GM19324 (cell line): ENCODE data around the gene COPZ1.
"Not testable (repeated sequence)": the region's sequence is repeated elsewhere in the genome, so short reads cannot be mapped to it uniquely, and the experiment has no call there.

ENCODE experiments used
- ATAC-seq: cut with Tn5 transposase; IDR thresholded peaks from one replicate; pipeline ENCODE4 v1.9.1; 2021; ENCODE audit warnings: mild to moderate bottlenecking, moderate library complexity; ENCODE audit not compliant: unreplicated experiment, low FRiP score

Gene COPZ1

DNA sequence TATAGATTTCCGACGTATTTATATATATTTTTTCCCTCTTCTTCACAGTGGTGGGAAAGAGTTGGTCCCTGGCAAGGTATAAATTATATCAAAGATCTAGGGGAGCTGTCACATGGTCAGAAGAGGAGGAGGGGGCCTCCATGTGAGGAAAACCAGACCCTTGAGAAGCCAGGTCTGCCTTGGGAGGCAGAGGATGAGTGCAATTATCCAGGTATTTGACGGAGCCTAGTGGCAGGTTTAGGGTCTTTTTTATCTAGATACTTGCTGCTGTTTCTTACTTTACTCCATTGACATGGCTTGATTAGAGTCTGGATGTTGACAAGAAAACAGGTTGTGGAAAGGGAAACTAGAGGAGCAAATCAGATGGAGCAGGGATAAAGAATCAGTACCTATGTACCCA lies 5.5 kb downstream of the COPZ1 start:
- ATAC-seq: no peak

DNA sequence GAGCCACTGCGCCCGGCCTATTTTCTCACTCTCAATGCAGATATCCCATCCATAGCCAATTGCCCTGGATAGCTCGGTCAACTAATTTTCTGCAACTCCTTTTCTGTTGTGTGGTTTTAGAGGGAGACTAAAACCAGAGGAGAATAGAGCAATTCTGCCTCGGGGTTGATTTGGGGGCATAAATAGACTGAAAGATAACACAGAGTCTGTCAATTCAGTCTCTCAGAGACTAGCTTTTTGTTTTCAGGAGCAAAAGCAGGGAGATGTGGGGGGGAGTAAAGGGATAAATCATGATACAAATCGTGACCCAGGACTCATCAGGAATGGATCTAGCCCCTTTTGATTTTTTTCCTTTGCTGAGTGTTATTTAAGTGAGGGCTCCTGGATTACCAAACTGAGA lies 6.5 kb downstream of the COPZ1 start:
- ATAC-seq: no peak

DNA sequence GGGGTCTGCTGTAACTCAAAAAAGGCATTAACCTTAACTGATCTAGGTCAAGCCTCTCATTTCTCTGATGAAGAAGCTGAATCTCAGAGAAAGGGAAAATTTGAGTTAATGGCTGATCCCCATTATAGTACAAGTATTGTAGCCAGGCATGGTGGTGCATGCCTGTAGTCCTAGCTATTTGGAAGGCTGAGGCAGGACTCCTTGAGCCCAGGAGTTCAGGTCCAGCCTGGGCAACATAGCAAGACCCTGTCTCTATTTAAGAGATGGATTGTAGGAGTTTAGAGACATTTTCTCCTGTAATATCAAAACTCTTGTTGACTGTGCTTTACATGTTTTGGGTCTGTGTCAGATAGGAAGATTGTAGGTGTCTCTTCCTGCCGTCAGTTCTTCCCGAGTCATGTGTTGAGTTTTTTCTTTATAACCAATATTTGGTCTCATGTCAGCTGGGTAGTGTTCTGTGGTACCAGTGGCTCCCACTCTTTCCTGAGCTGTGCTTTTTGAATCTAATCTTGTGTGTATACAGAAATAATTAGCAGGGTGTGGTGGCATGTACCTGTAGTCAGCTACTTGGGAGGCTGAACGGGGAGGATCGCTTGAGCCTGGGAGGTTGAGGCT lies 8.6 kb downstream of the COPZ1 start:
- ATAC-seq: no peak

DNA sequence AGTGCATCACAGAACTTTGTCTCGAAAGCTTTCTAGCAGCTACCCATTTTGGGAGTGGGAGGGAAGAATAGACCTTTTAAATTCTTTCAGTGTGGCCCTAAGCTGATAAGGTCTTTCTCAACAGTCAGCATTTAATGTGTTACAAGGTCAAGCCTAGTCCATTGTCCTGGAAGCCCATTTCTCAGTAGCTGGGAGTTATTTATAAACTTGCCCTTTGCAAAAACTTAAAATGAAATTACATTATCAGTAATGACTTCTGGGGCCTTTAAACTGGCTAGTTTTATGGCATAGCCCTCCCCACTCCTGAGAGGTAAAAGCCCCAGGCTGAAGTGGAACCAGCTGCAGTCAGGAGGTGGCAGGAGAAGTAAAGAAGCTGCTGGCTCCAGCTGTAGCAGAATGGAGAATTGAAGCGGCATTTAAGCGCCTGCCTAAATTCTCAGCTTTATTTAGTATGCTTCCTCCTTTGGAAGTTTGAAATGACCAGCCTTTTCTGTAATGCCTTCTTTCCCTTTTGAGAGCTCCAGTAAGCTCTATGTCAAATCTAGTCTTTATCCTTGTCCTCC lies 12.4 kb downstream of the COPZ1 start:
- no peak for ATAC-seq

DNA sequence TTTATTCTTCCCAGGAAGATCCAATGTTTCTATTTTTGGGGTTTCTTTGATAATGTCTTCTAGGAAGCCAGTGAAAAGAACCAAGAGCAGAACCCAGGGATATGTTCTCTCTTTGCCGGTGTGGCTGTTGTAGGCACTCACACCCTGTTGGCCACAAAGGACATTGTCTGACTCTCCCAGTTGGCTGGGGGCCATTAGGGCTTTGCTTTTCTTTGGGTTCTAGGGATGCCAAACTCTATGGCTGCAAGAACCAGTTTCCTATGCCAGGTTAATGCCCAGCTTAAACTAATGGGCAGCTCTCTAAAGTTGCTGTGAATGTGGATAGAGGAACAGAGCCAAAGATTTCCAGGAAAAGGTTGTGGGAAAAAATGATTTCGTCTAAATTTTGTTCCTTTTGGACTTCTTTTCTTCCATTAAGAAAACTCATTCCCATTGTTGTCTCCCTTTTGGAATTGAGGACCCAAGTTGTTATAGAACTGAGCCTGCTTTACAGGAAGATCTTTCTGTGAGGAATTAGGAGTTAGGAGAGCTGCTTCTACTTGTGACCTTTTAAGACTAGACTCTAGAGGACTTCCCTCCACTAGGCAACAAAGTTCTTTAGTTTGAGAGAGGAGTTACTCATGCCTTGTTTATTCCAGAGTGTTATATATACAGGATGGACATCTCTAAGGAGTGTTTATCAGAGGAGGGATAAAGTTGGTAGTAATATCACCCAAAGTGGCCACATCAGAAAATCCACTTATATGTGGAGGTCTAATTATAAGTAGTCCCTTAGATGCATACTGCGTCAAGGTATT lies 13.1 kb downstream of the COPZ1 start:
- no peak for ATAC-seq

DNA sequence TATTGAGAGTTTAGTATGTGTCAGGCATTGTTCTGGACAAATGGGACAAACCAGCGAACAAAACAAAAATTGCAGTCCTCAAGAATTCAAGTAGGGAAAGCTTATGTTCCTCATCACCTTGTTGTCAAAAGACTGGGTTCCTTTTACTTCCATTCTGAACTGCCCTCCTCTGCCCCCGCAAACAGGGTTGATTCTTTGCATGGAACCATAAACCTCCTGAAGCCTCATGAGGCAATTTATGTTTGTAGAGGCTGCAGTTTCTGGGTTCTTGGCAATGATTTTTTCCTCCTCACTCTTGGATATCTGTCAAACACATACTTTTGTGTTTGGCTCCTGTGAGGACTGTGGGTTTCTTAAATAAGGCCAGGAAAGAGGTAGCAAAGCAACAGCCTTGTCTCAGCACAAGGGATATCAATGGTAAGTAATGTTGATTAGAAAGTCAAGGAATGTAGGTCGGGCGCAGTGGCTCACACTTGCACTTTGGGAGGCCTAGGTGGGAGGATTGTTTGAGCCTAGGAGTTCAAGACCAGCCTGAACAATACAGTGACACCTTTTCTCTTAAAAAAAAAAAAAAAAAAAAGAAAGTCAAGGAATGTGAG lies 13.9 kb downstream of the COPZ1 start:
- no peak for ATAC-seq

DNA sequence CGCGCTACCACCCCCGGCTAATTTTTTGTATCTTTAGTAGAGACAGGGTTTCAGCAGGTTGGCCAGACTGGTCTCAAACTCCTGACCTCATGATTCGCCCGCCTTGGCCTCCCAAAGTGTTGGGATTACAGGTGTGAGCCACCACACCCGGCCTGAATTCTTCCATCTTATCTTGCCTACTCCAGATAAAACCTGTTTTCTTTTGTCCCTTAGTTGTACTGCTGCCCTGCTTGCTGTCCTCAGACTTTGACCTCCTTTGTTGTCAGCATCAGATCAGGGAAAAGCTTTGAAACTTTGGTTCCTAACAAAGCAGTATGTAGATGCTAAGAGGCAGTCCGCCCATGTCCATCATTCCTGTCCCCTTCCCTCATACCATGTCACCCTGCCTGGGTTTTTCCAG lies 15.9 kb downstream of the COPZ1 start:
- no peak for ATAC-seq

DNA sequence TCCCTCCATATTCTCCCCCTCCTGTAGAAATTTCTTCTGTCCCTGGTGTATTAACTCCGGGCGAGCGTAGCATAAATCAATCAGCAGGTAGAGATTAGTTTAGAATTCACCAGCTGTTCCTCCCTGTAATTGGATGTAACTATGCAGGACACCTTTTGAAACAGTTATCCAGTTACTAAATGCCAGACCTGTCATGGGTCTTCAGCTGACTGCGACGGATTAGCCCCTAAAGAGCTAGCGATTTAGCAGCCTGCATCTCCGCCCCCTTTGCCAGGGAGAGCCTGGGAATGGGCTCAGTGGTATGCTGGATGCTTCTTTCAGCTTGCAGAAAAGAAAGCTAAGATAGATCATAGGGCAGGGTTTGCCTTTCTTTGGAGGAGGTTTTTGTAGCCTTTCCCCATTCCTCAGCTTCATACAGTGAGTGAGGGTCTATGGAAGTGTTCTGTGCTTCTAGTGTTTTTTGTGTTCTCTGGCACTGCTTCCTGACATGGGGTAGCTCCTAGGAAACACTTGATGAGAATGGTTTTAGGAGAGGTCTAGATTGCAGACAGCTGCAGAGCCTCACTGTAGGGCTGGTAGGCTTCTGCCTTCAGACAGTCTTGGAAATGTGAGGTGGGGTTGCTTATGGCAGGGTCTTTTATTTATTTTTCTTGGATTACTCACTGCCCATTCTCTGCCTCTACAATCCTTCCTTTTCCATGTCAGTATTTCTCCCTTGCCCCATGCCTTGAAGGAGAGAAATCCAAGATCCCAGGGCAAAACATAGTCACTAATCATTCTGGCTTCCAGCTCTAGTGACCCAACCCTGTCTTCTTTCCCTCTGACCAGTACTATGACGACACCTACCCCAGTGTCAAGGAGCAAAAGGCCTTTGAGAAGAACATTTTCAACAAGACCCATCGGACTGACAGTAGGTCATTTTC lies 16.7 kb downstream of the COPZ1 start:
- ATAC-seq: no peak

DNA sequence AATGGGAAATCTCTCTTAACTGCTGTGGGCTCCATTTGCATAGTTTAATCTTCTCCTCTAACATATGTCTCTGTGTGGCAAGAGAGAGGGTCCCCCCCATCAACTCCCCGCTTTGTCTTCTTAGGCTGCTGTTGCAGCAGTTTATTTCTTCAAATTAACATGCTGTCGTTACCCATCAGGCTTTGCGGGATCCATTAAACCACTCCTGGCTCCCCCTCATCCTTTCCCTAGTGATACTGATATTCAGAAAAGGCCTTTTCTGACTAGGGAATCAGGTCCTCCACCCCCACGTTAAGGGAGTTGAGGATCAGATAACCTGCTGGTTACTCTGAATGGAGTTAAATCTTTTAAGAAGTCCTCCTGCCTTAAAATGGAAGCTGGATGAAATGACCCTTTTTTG lies 24.1 kb downstream of the COPZ1 start:
- no peak for ATAC-seq

DNA sequence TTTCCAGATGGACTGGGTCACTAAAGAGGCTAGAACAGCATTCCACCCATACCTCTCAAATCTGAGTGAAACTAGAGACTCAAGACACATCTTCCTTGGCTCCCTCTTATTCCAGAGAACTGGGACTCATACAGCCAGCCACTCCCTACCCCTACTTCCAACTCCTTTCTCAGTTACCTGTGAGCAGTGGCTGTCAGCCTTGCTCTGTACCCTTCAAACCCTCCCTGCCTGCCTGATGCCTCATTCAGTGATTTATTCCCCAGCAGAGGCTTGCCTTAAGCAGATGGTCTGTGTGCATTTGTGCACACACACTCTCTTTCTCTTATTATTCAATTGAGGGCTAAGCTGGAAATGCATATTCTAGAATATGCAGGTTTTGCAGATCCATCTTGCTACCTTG lies 24.7 kb downstream of the COPZ1 start:
- ATAC-seq: no peak

DNA sequence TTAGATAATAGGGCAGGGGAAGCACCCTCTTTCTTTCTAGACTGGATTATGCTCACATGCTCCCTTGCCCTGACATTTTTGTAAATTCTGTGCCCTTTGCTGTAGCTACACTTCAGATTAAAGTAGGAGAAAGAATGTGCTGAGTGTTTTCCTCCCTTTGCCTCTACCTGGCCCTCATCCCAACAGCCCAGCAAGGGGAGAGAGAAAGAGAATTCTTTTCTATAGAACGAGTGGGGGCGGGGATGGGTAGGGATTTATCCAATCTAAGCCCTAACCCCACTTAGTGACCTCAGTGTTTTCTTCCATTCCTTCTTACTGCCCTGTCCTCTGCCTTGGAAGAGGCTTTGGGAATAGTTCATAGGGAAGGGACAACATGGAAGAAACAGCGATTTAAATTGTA lies 25.8 kb downstream of the COPZ1 start:
- no peak for ATAC-seq

DNA sequence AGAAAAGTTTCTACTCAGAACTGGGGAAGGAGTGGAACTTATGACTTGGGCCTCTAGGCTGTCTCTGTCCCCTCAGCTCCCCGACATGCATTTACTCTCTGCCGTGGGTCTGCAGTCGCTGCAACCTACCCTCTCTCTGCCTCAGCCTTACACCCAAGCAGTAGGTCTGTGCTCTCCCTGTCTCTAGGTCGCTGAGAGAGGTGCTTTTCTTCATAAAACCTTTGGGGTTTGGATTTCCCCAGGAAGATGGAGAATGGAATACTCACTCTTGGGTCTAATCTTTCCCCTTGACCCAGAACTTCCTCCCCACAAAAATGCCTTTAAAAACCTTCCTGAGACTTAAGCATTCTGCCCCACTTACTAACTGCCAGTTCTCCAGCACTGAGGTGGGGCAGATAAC lies 26.4 kb downstream of the COPZ1 start:
- ATAC-seq: no peak

DNA sequence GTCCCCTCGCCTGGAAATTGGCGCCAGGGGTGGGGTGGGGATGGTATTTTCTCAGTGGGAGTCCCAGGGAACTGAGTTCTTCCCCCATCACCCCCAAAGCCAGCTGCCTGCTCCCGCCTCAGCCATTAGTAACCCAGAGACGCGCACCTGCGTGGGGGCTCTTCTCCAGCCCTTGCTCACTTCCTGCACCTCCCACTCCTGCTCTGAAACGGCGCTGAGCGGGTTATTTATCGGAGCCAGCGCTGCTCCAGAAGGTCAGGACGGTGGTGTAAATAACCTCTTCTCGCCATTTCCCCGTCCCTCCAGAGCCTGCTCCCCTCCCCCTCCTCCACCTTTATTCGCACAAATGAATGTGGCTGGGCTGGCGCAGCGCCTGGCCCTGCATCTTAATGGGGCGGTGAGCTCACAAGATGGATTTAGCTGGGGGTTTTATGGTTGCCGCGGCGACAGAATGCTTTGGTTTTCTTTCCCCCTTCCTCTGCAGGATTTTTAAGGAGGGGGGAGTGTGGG lies 27.1 kb downstream of the COPZ1 start:
- no peak for ATAC-seq

DNA sequence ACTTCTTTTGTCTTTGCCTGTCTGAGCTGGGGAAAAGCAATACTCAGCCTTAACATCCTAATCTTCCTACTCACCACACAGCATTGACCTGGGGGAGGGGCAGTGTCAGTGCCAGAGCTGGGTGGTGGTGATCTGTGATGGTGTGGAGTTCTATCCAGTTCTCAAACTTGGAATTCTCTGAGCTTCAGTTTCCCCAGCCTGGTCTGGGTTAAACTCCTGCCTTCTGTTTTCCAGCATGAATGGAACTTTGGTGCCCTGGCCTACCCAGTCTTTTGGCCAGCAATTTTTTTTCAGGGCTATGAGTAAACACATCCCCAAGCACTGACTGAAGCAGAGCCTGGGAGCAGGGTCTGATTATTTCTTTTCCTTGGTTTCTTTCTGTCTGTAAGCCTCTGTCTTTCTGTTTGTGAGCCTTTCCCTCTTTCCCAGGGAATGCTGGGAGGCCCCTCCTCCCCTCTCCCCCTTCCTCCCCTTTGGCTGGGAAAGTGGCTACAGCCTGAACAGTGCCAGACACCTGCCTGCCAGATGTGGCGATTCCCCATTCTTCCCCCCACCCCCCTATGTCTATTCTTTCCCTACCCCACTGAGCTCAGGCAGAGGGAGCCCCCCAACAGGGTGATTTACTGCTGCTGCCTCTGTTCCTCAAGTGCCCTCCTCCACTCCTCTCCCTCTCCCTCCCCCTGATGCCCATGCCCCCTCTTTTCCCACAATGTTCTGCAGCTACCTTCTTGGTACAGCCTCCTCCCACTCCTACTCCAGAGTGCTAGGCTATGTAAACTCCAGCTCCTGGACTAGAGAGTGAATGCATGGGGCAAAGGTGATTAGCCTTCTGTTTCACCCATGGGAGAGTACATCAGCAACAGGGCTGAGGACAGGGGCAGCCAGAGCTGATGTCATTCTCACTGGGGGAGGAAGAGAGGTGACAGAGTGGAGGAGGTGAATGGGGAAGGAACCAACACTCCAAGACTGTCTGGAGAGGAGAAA lies 28.3 kb downstream of the COPZ1 start:
- ATAC-seq: no peak

DNA sequence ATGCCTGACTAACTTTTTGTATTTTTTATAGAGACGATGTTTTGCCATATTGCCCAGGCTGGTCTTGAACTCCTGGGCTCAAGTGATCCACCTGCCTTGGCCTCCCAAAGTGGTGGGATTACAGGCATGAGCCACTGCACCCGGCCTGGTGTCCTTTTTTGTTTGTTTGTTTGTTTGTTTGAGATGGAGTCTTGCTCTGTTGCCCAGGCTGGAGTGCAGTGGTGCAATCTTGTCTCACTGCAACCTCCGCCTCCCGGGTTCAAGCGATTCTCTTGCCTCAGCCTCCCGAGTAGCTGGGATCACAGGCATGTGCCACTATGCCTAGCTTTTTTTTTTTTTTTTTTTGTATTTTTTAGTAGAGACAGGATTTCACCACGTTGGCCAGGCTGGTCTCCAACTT lies 29.3 kb downstream of the COPZ1 start:
- ATAC-seq: not testable (repeated sequence)

DNA sequence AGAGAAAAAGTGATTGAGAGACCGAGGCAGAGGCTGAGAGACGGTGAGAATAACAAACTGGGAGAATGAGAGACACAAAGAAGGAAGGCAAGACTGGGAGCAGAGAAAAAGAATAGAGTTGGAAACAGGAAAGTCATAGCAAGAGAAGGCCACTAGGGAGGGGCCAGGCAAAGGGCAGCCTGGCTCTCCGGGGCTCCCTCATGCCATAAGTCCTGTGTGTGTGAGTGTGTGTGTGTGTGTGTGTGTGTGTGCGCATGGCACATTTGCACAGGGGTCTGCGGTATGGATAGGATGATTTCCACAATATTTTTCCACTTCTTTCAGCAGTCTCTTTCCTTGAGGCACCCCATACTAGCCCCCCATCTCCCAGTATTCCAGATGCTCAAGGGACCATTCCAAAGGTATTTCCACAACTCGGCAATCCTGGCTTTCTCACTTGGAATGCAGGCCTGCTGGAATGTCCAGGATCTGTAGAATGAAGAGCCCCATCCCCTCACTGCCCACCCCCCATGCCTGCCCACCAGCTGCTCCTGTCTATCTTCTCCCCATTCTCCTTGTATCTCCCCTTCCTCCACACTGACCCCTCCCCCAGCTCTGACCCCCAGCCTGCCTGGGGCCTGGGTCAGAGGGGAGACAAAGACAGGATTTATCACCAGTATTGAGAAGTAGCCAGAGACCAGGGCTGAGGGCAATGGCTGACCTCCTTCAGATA lies 30.3 kb downstream of the COPZ1 start:
- ATAC-seq: no peak

DNA sequence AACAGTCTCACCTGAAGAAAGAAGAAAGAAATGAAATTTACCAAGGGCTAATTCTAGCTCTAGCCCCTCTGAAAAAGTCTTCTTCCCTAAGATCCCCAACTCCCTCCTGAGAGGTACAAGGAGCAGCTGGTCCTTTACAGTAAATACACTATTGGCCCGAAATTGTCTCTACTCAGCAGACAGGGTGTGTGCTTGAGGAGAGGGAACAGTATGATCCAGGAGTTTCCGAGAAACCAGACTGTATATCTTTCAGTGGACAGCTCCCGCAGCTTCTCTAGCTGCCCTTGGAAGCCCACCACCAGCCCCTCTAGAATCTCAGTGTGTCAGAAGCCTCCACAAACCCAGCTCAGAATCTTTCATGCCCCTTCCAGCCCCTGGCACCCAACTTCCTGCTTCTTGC lies 31.3 kb downstream of the COPZ1 start:
- ATAC-seq: no peak

DNA sequence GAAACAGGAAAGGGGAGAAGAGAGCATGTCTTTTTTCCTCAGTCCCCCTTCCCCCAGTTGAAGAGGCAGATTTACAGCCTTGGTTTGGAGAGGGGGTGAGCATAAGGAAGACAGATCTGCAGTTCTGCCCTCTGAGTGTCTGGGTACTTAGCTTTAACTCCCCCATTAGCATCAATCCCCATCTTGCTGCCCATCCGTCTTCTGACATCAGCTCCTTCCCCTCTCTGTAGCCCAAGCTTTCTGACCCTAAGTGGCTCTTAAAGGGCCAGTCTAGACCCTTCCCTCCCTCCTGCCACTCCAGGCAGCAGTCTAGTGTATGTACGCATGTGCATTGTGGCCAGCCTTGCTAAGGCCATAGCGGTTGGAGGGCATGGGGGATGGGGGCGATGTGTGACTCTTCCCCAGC lies 32.0 kb downstream of the COPZ1 start:
- ATAC-seq: no peak
